CD4-positive, alpha-beta T cell (primary cell): Measurements from ENCODE around the gene DRC7. TPM values are rescaled to one million over a fixed set of nuclear protein-coding genes. Genes with fewer than 3 reads are reported as not detected.
A peak's percentile ranks its signal among the peaks of the same experiment; 100 is the strongest.

Experiments
- ATAC-seq: fragments of 200-7000 bp; cut with Tn5 transposase; one replicate; pipeline ENCODE4 v1.10.0; 2022; ENCODE audit warnings: mild to moderate bottlenecking; ENCODE audit not compliant: poor library complexity
- CTCF ChIA-PET: fragments of 350-600 bp; sonication (Branson Sonifier 250); formaldehyde crosslinking; loops from one replicate; lab custom pipeline; 2021; ENCODE audit warnings: antibody characterized with exemption, inconsistent platforms; lab: Charles Lee
- POLR2A ChIA-PET: fragments of 350-600 bp; sonication (Branson Sonifier 250); formaldehyde crosslinking; loops from one replicate; lab custom pipeline; 2021; ENCODE audit warnings: antibody characterized with exemption, inconsistent platforms; lab: Charles Lee
- DNase-seq, 14 experiments: peaks; one replicate each; pipeline ENCODE4 v3.0.0-alpha.2; 2013 to 2020; ENCODE audit warnings: mixed read lengths in 2 of 14
- H3K27ac ChIP-seq, 2 donors: one replicate each; pipeline versions ENCODE4 v1.5.1 to v1.7.0; 2013; ENCODE audit warnings: low read length in 2 of 2, low read depth in 1 of 2, mild to moderate bottlenecking in 1 of 2
- H3K27me3 ChIP-seq, 2 experiments: 1 replicate in 1 of 2; 2 replicates in 1 of 2; pipeline versions ENCODE4 v1.6.1 to v1.7.0; 2013; ENCODE audit warnings: low read length in 2 of 2, control low read depth in 1 of 2, mild to moderate bottlenecking in 1 of 2, moderate library complexity in 1 of 2; ENCODE audit not compliant: insufficient read depth in 2 of 2, control insufficient read depth in 1 of 2
- H3K36me3 ChIP-seq: one replicate; pipeline ENCODE4 v1.6.1; 2013; ENCODE audit warnings: low read length, control low read depth; ENCODE audit not compliant: insufficient read depth
- H3K4me1 ChIP-seq: one replicate; pipeline ENCODE4 v1.6.1; 2013; ENCODE audit warnings: low read length, control low read depth; ENCODE audit not compliant: insufficient read depth
- H3K4me3 ChIP-seq: one replicate; pipeline ENCODE4 v1.5.1; 2013; ENCODE audit warnings: mild to moderate bottlenecking, low read length, moderate library complexity
- H3K9me3 ChIP-seq, 2 experiments: 1 replicate in 1 of 2; 2 replicates in 1 of 2; pipeline versions ENCODE4 v1.6.1 to v1.7.0; 2013; ENCODE audit warnings: low read length in 2 of 2, mild to moderate bottlenecking in 2 of 2, control low read depth in 1 of 2, moderate library complexity in 1 of 2; ENCODE audit not compliant: control insufficient read depth in 1 of 2, insufficient read depth in 1 of 2
- H3K27ac Mint-ChIP-seq: one replicate; pipeline ENCODE4 v1.8.0; 2020; ENCODE audit warnings: mixed read lengths
- H3K27me3 Mint-ChIP-seq: one replicate; pipeline ENCODE4 v1.8.0; 2021; ENCODE audit warnings: mixed read lengths
- H3K36me3 Mint-ChIP-seq: one replicate; pipeline ENCODE4 v1.8.0; 2021; ENCODE audit warnings: low read depth, mixed read lengths
- H3K4me1 Mint-ChIP-seq: one replicate; pipeline ENCODE4 v1.8.0; 2021; ENCODE audit warnings: low read depth, mixed read lengths
- H3K4me3 Mint-ChIP-seq: one replicate; pipeline ENCODE4 v1.8.0; 2020; ENCODE audit warnings: mild to moderate bottlenecking, mixed read lengths
- H3K9me3 Mint-ChIP-seq: one replicate; pipeline ENCODE4 v1.8.0; 2020; ENCODE audit warnings: mixed read lengths
- intact Hi-C, 2 experiments: fragments of 100-400 bp; cut with DNase I in 1 of 2; cut with micrococcal nuclease in 1 of 2; formaldehyde crosslinking; loops; one replicate each; pipeline versions ENCODE4 v1.15.1 to v1.9.0; 2023 to 2025; cut with DNase I, micrococcal nuclease
- total RNA-seq, 174 experiments: library from RNA in 2 of 174; stranded (reverse) in 2 of 174; gene quantifications; one replicate each; pipeline ENCODE4 v1.2.3 and lab custom pipeline; 2021 to 2026
- TF ChIP-seq, protein P1 (sequence below): fragments of 200-600 bp; IDR thresholded peaks from one replicate; pipeline ENCODE4 v1.8.0; 2022; ENCODE audit warnings: antibody characterized with exemption, mild to moderate bottlenecking

Gene DRC7
- total RNA-seq, 2 experiments from 2014 or later: not detected

DNA sequence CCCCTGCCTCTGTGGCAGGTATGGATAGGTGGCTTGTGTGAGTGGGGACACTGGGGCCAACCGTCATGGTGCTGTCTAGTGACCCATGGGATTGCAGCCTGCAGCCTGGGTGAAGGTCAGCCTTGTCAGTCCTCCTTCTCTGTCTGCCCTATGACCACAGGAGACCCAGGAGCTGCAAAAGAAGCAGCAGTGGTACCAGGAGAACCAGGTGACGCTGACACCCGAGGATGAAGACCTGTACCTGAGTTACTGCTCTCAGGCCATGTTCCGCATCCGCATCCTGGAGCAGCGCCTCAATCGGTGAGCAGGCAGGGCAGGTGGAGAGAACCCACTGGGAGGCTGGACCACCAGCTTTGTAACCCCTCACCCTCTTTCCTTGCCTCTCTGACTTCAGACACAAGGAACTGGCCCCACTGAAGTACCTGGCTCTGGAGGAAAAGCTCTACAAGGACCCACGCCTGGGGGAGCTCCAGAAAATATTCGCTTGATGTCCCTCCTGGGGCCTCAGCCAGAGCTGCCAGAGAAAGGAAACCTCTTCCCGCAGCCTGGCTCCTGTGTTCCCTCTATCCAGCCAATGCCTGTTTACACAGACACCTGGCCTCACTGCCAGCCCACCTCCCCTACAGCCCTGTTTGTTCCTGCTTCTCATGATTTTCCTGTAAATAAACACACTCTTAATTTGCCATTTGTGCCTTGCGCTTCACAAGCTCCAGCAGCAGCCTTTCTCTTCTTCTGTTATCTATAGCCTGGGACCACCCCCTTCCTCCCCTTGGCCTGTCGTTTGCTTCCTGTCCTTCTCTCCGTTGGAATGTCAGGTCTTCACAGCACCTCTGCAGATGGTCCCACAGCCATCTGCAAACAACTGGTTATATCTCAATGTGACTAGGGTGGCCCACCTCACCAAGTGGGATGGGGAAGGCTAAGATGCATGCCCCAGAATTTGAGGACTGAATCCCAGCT lies 36.4 kb downstream of the DRC7 start:
- H3K9me3 Mint-ChIP-seq: peaks cover 6% of the 10 kb centered on the region
- ATAC-seq (no peak), DNase-seq (no peak)
- H3K4me1 Mint-ChIP-seq: peaks cover 15% of the 10 kb centered on the region
- no peak overlapping the region for H3K27ac ChIP-seq
- no peak overlapping the region for H3K4me3 Mint-ChIP-seq
- no peak overlapping the region for H3K4me3 ChIP-seq
- no peaks in the 10 kb centered on the region for H3K9me3 ChIP-seq
- H3K27me3 ChIP-seq: no peaks in the 10 kb centered on the region
- H3K27me3 Mint-ChIP-seq: no peaks in the 10 kb centered on the region
- H3K36me3 Mint-ChIP-seq: peaks cover 12% of the 10 kb centered on the region
- ChIA-PET POLR2A (no interaction called here), CTCF (no interaction called here)
- intact Hi-C loops: loop anchor here (5.0 to 10.0 kb wide), 7 partner anchors 139 to 904 kb away; partner anchors contain the start of genes CFAP20 (in 1 of the 2), CIAPIN1 (in 1 of the 2), COQ9 (in 1 of the 2) and CSNK2A2 (in 1 of the 2)
- peaks cover 11% of the 10 kb centered on the region for H3K4me1 ChIP-seq
- no peak overlapping the region for H3K27ac Mint-ChIP-seq
- TF ChIP-seq, protein P1, sequence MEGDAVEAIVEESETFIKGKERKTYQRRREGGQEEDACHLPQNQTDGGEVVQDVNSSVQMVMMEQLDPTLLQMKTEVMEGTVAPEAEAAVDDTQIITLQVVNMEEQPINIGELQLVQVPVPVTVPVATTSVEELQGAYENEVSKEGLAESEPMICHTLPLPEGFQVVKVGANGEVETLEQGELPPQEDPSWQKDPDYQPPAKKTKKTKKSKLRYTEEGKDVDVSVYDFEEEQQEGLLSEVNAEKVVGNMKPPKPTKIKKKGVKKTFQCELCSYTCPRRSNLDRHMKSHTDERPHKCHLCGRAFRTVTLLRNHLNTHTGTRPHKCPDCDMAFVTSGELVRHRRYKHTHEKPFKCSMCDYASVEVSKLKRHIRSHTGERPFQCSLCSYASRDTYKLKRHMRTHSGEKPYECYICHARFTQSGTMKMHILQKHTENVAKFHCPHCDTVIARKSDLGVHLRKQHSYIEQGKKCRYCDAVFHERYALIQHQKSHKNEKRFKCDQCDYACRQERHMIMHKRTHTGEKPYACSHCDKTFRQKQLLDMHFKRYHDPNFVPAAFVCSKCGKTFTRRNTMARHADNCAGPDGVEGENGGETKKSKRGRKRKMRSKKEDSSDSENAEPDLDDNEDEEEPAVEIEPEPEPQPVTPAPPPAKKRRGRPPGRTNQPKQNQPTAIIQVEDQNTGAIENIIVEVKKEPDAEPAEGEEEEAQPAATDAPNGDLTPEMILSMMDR: no peak
- H3K36me3 ChIP-seq: no peaks in the 10 kb centered on the region

DNA sequence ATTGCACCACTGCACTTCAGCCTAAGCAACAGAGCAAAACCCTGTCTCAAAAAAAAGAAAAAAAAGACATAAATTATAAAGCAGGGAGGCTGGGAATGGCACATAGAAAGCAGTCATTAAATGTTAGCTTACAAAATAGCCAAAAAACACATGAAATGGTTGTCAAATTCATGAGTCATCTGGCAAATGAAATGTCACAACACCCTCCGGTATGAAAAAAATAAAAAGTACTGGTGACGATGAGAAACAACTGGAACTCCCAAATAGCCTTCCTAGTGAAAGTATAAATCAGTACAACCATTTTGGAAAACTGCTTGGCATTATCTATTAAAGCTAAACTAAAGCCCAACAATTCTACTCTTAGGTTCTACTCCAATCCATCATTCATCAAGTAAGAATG lies 37.4 kb downstream of the DRC7 start:
- Mint-ChIP-seq H3K36me3 (peaks cover 19% of the 10 kb centered on the region), H3K4me3 (no peak overlapping the region), H3K27me3 (no peaks in the 10 kb centered on the region), H3K27ac (no peak overlapping the region), H3K9me3 (peaks cover 6% of the 10 kb centered on the region), H3K4me1 (peaks cover 24% of the 10 kb centered on the region)
- Histone ChIP-seq H3K36me3 (no peaks in the 10 kb centered on the region), H3K4me1 (peaks cover 21% of the 10 kb centered on the region), H3K9me3 (no peaks in the 10 kb centered on the region), H3K27ac (no peak overlapping the region), H3K27me3 (no peaks in the 10 kb centered on the region), H3K4me3 (no peak overlapping the region)
- TF ChIP-seq, protein P1: no peak
- ChIA-PET POLR2A (no interaction called here), CTCF (no interaction called here)
- intact Hi-C loops: loop anchor here (5.0 to 10.0 kb wide), 7 partner anchors 140 to 903 kb away; partner anchors contain the start of genes CFAP20 (in 1 of the 2), CIAPIN1 (in 1 of the 2), COQ9 (in 1 of the 2) and CSNK2A2 (in 1 of the 2)
- ATAC-seq (no peak), DNase-seq (peak in 1 of 14 experiments; percentile 15)

DNA sequence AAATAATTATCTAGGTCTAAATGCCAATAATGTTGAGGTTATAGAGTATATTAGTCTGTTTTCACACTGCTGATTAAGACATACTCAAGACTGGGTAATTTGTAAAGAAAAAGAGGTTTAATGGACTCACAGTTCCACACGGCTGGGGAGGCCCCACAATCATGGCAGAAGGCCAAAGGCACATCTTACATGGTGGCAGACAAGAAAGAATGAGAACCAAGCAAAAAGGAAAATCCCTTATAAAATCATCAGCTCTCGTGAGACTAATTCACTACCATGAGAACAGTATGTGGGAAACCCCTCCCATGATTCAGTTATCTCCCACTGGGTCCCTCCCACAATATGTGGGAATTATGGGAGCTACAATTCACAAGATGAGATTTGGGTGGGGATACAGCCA lies 38.1 kb downstream of the DRC7 start:
- Histone ChIP-seq H3K27ac (no peak overlapping the region), H3K9me3 (no peaks in the 10 kb centered on the region), H3K4me3 (no peak overlapping the region), H3K4me1 (peaks cover 25% of the 10 kb centered on the region), H3K36me3 (no peaks in the 10 kb centered on the region), H3K27me3 (no peaks in the 10 kb centered on the region)
- Mint-ChIP-seq H3K4me3 (peak overlapping the region; percentile 73), H3K9me3 (peaks cover 6% of the 10 kb centered on the region), H3K27ac (peak overlapping the region; percentile 28), H3K27me3 (no peaks in the 10 kb centered on the region), H3K4me1 (peaks cover 31% of the 10 kb centered on the region), H3K36me3 (peaks cover 24% of the 10 kb centered on the region)
- TF ChIP-seq, protein P1: no peak
- ATAC-seq: no peak
- intact Hi-C loops: loop anchor here (5.0 to 10.0 kb wide), 7 partner anchors 140 to 902 kb away; partner anchors contain the start of genes CFAP20 (in 1 of the 2), CIAPIN1 (in 1 of the 2), COQ9 (in 1 of the 2) and CSNK2A2 (in 1 of the 2)
- POLR2A ChIA-PET: no interaction called here
- CTCF ChIA-PET: no interaction called here
- DNase-seq: no peak
